H1 (cell line): ENCODE measurements around the gene PLEKHN1. TPM values are rescaled to one million over a fixed set of nuclear protein-coding genes. Genes with fewer than 3 reads are reported as not detected.

ENCODE experiments used
- PHF8 ChIP-seq: fragments of 200-600 bp; sonication (generic); conservative IDR thresholded peaks from 2 replicates; pipeline ENCODE4 v1.7.1; 2012; ENCODE audit warnings: low read depth, mild to moderate bottlenecking, inconsistent platforms, low read length, moderate library complexity
- polyA plus RNA-seq, 7 experiments: library from polyadenylated mRNA; depleted of rRNA in 3 of 7; stranded (reverse) in 5 of 7; unstranded in 2 of 7; fragments of >200 nt in 5 of 7; fragments of 200-250 nt in 2 of 7; gene quantifications; 1 replicate in 5 of 7; 2 replicates in 1 of 7; 4 replicates in 1 of 7; pipeline versions ENCODE4 v1.2.1 to v1.2.3, GENCODE V29; 2011 to 2013; ENCODE audit warnings: missing spikeins in 2 of 7, mixed read lengths in 2 of 7
- total RNA-seq: library from RNA; stranded (reverse); fragmentation: NEBNext Ultra II Directional; extraction: Animal tissue kit (Norgen Biotek cat#: 25700); gene quantifications from 2 replicates; pipeline ENCODE4 v1.2.1, GENCODE V29; 2021

PLEKHN1 gene
- total and polyA plus RNA-seq, 2 of the 8 experiments (the other 6 are each of a cell fraction or from before 2014, with no cell fraction given): 0.39 to 1.5 TPM

GRCh38 chr1:953524-954320 lies 12.6 kb upstream of the PLEKHN1 start (continued):
- TF ChIP-seq PHF8: no peak
